ENCODE measurements around the gene N4BP2L2.

- TF ChIP-seq CTCF (conservative IDR thresholded peaks at IDR 0.05 in 1 of 2, IDR thresholded peaks at IDR 0.05 in 1 of 2; ENCODE audit: extremely low read depth in 1 of 2, insufficient read depth in 1 of 2, low read depth in 1 of 2, low read length in 2 of 2) (no peak), EZH2 (IDR thresholded peaks at IDR 0.05; ENCODE audit: borderline replicate concordance, low read length) (no peak)
Measured at GRCh38 chr13:32501064-32501463, 37.5 kb downstream of the N4BP2L2 start.
